ENCODE results near the gene ARHGDIB. TPM values are rescaled to one million over a fixed set of nuclear protein-coding genes. Genes with fewer than 3 reads are reported as not detected.

The ARHGDIB gene
- total and polyA plus RNA-seq, 10 of the 15 experiments (the other 5 are each of a cell fraction or from before 2014, with no cell fraction given): 796 to 2,849 (median 1,346) TPM

- Histone ChIP-seq H3K4me1 (ENCODE audit: control insufficient read depth, insufficient read depth, low read length) (no peaks in the 10 kb centered on the region), H3K4me3 (no peak overlapping the region), H3K36me3 (ENCODE audit: control insufficient read depth in 2 of 2, insufficient read depth in 2 of 2, low read length in 1 of 2) (no peaks in the 10 kb centered on the region), H3K27me3 (replicated peaks in 1 of 2; ENCODE audit: control insufficient read depth in 2 of 2, insufficient read depth in 2 of 2, low read length in 1 of 2) (no peaks in the 10 kb centered on the region; a peak in 1 of 4 replicates), H3K4me2 (ENCODE audit: control insufficient read depth, insufficient read depth) (no peak overlapping the region), H3K27ac (ENCODE audit: control insufficient read depth, insufficient read depth) (no peak overlapping the region), H4K20me1 (ENCODE audit: control insufficient read depth, insufficient read depth) (no peaks in the 10 kb centered on the region), H3K79me2 (ENCODE audit: control insufficient read depth, insufficient read depth, low read length) (no peaks in the 10 kb centered on the region), H3K9me3 (replicated peaks; ENCODE audit: control insufficient read depth, insufficient read depth, low read length) (no peaks in the 10 kb centered on the region), H2AFZ (ENCODE audit: control insufficient read depth, low read depth, low read length) (no peak overlapping the region), H3K9ac (ENCODE audit: control insufficient read depth, insufficient read depth, low read length) (no peak overlapping the region)
- RAD21 ChIA-PET (ENCODE audit: unreplicated experiment): interaction anchor here (0.6 kb wide), 1 partner anchor 102 kb away, joined by 4 read pairs; no protein-coding TSS in a partner anchor
- SMC1A ChIA-PET (ENCODE audit: uncharacterized antibody, unreplicated experiment): interaction anchor here (0.8 to 3.4 kb wide), 4 partner anchors 45 to 102 kb away, joined by 4 to 22 read pairs (median 9); partner anchors contain the start of genes ARHGDIB and ERP27
- intact Hi-C loops (cut with micrococcal nuclease; ENCODE audit: unreplicated experiment) (no loop called here), in situ Hi-C loops (cut with MboI) (no loop called here)
- POLR2A ChIA-PET: no interaction called here
- ATAC-seq (no peak), FAIRE-seq (no peak), DNase-seq (ENCODE audit: low read depth, low spot score) (no peak)
- BruUV-seq (replicated peaks): no TSS peak
- CTCF ChIA-PET: interaction anchor here (0.8 to 8.5 kb wide), 9 partner anchors 10 to 110 kb away, joined by 3 to 82 read pairs (median 5); no protein-coding TSS in a partner anchor
- WGBS (ENCODE audit: insufficient coverage, insufficient replicate concordance, low lambda C conversion rate, missing lambda C conversion rate): 47% methylated on average over 5 of the region's 5 CpGs
- no peak for TF ChIP-seq ZNF384 (IDR thresholded peaks at IDR 0.05; ENCODE audit: borderline replicate concordance, low read depth, low read length)
- no peak for TF ChIP-seq CTCF (IDR thresholded peaks at IDR 0.05 in 2 of 3, conservative IDR thresholded peaks at IDR 0.05 in 1 of 3; ENCODE audit: control insufficient read depth in 2 of 3, extremely low read depth in 1 of 3, insufficient read depth in 1 of 3, low read depth in 3 of 3, low read length in 3 of 3)
- no peak for TF ChIP-seq STAT1 (conservative IDR thresholded peaks at IDR 0.05)
- TF ChIP-seq RAD21 (IDR thresholded peaks at IDR 0.05; ENCODE audit: insufficient read depth, low read depth, low read length): no peak
- no peak for TF ChIP-seq HDAC6 (IDR thresholded peaks at IDR 0.05; ENCODE audit: unreplicated experiment)
- TF ChIP-seq JUND (IDR thresholded peaks at IDR 0.05; ENCODE audit: low read depth, low read length): no peak
- no peak for TF ChIP-seq SIN3A (IDR thresholded peaks at IDR 0.05; ENCODE audit: low read depth, low read length)
- TF ChIP-seq SUPT20H (IDR thresholded peaks at IDR 0.05; ENCODE audit: borderline replicate concordance, control insufficient read depth, low read depth, low read length): no peak
- TF ChIP-seq PML (IDR thresholded peaks at IDR 0.05; ENCODE audit: low read length): no peak
- TF ChIP-seq SREBF1 (IDR thresholded peaks at IDR 0.05; ENCODE audit: low read length): no peak
- no peak for TF ChIP-seq SUZ12 (IDR thresholded peaks at IDR 0.05; ENCODE audit: unreplicated experiment)
- TF ChIP-seq MYC (IDR thresholded peaks at IDR 0.05; ENCODE audit: insufficient read depth, insufficient read length, insufficient replicate concordance, low read length, severe bottlenecking): no peak
- no peak for TF ChIP-seq ATF2 (IDR thresholded peaks at IDR 0.05; ENCODE audit: low read length)
- TF ChIP-seq MYB (IDR thresholded peaks at IDR 0.05; ENCODE audit: borderline replicate concordance, low read depth, low read length): no peak
- no peak for TF ChIP-seq SPI1 (IDR thresholded peaks at IDR 0.05; ENCODE audit: borderline replicate concordance, insufficient read depth, low read depth, low read length)
- no peak for TF ChIP-seq EZH2 (IDR thresholded peaks at IDR 0.05; ENCODE audit: borderline replicate concordance, control insufficient read depth, low read depth, low read length)
- TF ChIP-seq, protein P1, sequence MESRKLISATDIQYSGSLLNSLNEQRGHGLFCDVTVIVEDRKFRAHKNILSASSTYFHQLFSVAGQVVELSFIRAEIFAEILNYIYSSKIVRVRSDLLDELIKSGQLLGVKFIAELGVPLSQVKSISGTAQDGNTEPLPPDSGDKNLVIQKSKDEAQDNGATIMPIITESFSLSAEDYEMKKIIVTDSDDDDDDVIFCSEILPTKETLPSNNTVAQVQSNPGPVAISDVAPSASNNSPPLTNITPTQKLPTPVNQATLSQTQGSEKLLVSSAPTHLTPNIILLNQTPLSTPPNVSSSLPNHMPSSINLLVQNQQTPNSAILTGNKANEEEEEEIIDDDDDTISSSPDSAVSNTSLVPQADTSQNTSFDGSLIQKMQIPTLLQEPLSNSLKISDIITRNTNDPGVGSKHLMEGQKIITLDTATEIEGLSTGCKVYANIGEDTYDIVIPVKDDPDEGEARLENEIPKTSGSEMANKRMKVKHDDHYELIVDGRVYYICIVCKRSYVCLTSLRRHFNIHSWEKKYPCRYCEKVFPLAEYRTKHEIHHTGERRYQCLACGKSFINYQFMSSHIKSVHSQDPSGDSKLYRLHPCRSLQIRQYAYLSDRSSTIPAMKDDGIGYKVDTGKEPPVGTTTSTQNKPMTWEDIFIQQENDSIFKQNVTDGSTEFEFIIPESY (IDR thresholded peaks at IDR 0.05): no peak
Measured at GRCh38 chr12:14893506-14894250, 67.7 kb downstream of the ARHGDIB start.

Measured in GM12878 (cell line).